K562 (cell line): ENCODE results near the gene CTCF. TPM values are rescaled to one million over a fixed set of nuclear protein-coding genes. Genes with fewer than 3 reads are reported as not detected.

Source experiments
- ADNP ChIP-seq: fragments of 200-800 bp; sonication (Bioruptor generic); IDR thresholded peaks from 2 replicates; pipeline ENCODE4 v1.6.1; 2016; ENCODE audit warnings: missing genetic modification characterization, missing compliant biosample characterization
- AFF1 ChIP-seq, 2 experiments: fragments of 450-650 bp; IDR thresholded peaks; 2 replicates each; pipeline ENCODE4 v1.6.1; 2018; ENCODE audit warnings: mild to moderate bottlenecking in 2 of 2, low read depth in 1 of 2; ENCODE audit not compliant: partially characterized antibody in 2 of 2
- ATF6 ChIP-seq: sonication (generic); formaldehyde crosslinking; IDR thresholded peaks from 2 replicates; pipeline ENCODE4 v1.4.0; 2020; ENCODE audit warnings: mild to moderate bottlenecking, missing genetic modification reagents
- CHAMP1 ChIP-seq: fragments of 450-650 bp; IDR thresholded peaks from 2 replicates; pipeline ENCODE4 v1.6.1; 2016; ENCODE audit warnings: mild to moderate bottlenecking
- HDAC1 ChIP-seq, 2 experiments: fragments of 450-650 bp; IDR thresholded peaks; 2 replicates each; pipeline ENCODE4 v1.6.1; 2016 to 2017; ENCODE audit warnings: inconsistent platforms in 1 of 2, mild to moderate bottlenecking in 1 of 2, moderate library complexity in 1 of 2
- HNRNPK ChIP-seq: fragments of 200-400 bp; formaldehyde crosslinking; IDR thresholded peaks from one replicate; pipeline ENCODE4 v1.6.1; 2018; ENCODE audit warnings: mild to moderate bottlenecking, low read depth, low read length; ENCODE audit not compliant: poor library complexity, severe bottlenecking
- NFIC ChIP-seq: fragments of 450-650 bp; IDR thresholded peaks from 2 replicates; pipeline ENCODE4 v1.6.1; 2017; ENCODE audit warnings: mild to moderate bottlenecking, inconsistent platforms
- SMAD2 ChIP-seq: fragments of 150-350 bp; IDR thresholded peaks from 2 replicates; pipeline ENCODE4 v1.6.1; 2014; ENCODE audit warnings: low read depth, mild to moderate bottlenecking, low read length
- THRA ChIP-seq: fragments of 450-650 bp; IDR thresholded peaks from 2 replicates; pipeline ENCODE4 v1.6.1; 2017; ENCODE audit warnings: mild to moderate bottlenecking, moderate library complexity
- THRAP3 ChIP-seq: fragments of 450-650 bp; IDR thresholded peaks from 2 replicates; pipeline ENCODE4 v1.6.1; 2016; ENCODE audit warnings: mild to moderate bottlenecking, inconsistent platforms, borderline replicate concordance
- U2AF1 ChIP-seq: fragments of 200-400 bp; formaldehyde crosslinking; optimal IDR thresholded peaks from 2 replicates; pipeline ENCODE3; 2017; ENCODE audit warnings: mild to moderate bottlenecking, low read depth, low read length, moderate library complexity
- polyA plus RNA-seq, 8 experiments: library from polyadenylated mRNA; depleted of rRNA in 4 of 8; stranded (reverse) in 5 of 8; unstranded in 3 of 8; fragments of >200 nt; fragmentation: Nextera tagmentation in 2 of 8; fragmentation: Illumina TruSeq in 1 of 8; extraction: Ambion mirVana in 2 of 8; extraction: Trizol in 1 of 8; gene quantifications; 2 replicates each; pipeline versions ENCODE4 v1.2.1 to v1.2.3, GENCODE V29; 2011 to 2014; ENCODE audit warnings: inconsistent platforms in 1 of 8, missing spikeins in 1 of 8
- total RNA-seq, 7 experiments: library from RNA; depleted of rRNA in 6 of 7; stranded (reverse); fragments of >200 nt in 6 of 7; fragmentation: Illumina TruSeq in 2 of 7; extraction: Trizol in 2 of 7; gene quantifications; 2 replicates each; pipeline versions ENCODE4 v1.2.1 to v1.2.3, GENCODE V29; 2011 to 2021; ENCODE audit warnings: low replicate concordance in 1 of 7

Gene CTCF
- total and polyA plus RNA-seq, 9 of the 15 experiments (the other 6 are each of a cell fraction or from before 2014, with no cell fraction given), result 7.8 to 49.2 (median 33.9) TPM

- TF ChIP-seq ATF6 (CRISPR knock-in tag) (no peak), CHAMP1 (no peak), U2AF1 (no peak), SMAD2 (no peak), THRA (no peak), HNRNPK (no peak), ADNP (tag) (no peak), NFIC (peak; percentile 63), THRAP3 (no peak), HDAC1 (IDR thresholded peaks at IDR 0.05) (no peak), AFF1 (IDR thresholded peaks at IDR 0.05; ENCODE audit: low read depth in 1 of 2, partially characterized antibody in 2 of 2) (no peak)
These were observed 111.6 kb downstream of the CTCF start (continued) for GRCh38 chr16:67673712-67674580.
